ENCODE measurements around the gene ZCCHC4. TPM values are rescaled to one million over a fixed set of nuclear protein-coding genes. Genes with fewer than 3 reads are reported as not detected.

Gene ZCCHC4
- 1 to 10 TPM; 2.2 to 6.6 (median 3.3) TPM for total RNA-seq
- polyA plus RNA-seq, result 1 to 10 TPM; 3.2 to 4.3 TPM

GRCh38 chr4:25312496-25313200, at the start of gene ZCCHC4:
Gene ZCCHC4, plus strand, starts transcription at chr4:25312774. Its CDS starts 36 bp downstream, at chr4:25312810.
- H3K9me3 ChIP-seq, result no peaks in the 10 kb centered on the region
- peak; percentile 98 to 100 (median 100) for ATAC-seq
- peak; percentile 78 to 97 (median 93) for DNase-seq
- H3K27me3 ChIP-seq, result no peaks in the 10 kb centered on the region
- H3K4me1 ChIP-seq, result peaks cover 0 to 7% (median 4%) of the 10 kb centered on the region in 3 donors
- peak within 1 kb of the TSS; percentile 25 to 72 (median 48) for H3K27ac ChIP-seq
- intact Hi-C loops (cut with DNase I), result no loop called here
- peak; percentile 20 for FAIRE-seq
- H3K36me3 ChIP-seq, result no peaks in the 10 kb centered on the region
- peak within 1 kb of the TSS; percentile 38 to 69 (median 62) for H3K4me3 ChIP-seq
- peak; percentile 98 to 99 (median 99) for TF ChIP-seq CTCF (IDR thresholded peaks at IDR 0.05)
- 0 to 1% methylated on average over 40 of the region's 40 CpGs for WGBS, 2 donors

GRCh38 chr4:25271866-25272265, 40.7 kb upstream of the ZCCHC4 start:
- H3K36me3 ChIP-seq, result peaks cover 0 to 5% (median 0%) of the 10 kb centered on the region in 3 donors
- DNase-seq (no peak), ATAC-seq (no peak), FAIRE-seq (no peak)
- 98% methylated on average over 3 of the region's 3 CpGs for WGBS, 2 donors
- intact Hi-C loops (cut with DNase I), result no loop called here
- no peak overlapping the region for H3K4me3 ChIP-seq
- no peaks in the 10 kb centered on the region for H3K9me3 ChIP-seq
- H3K4me1 ChIP-seq, result no peaks in the 10 kb centered on the region
- H3K27me3 ChIP-seq, result no peaks in the 10 kb centered on the region
- TF ChIP-seq CTCF (IDR thresholded peaks at IDR 0.05), result no peak
- H3K27ac ChIP-seq, result no peak overlapping the region

- Histone ChIP-seq H3K4me1 (peaks cover 0 to 11% (median 0%) of the 10 kb centered on the region in 3 donors), H3K9me3 (no peaks in the 10 kb centered on the region), H3K27ac (no peak overlapping the region), H3K4me3 (no peak overlapping the region), H3K27me3 (no peaks in the 10 kb centered on the region), H3K36me3 (no peaks in the 10 kb centered on the region)
- intact Hi-C loops (cut with DNase I), result no loop called here
- no peak for DNase-seq
- FAIRE-seq, result no peak
- no peak for TF ChIP-seq CTCF (IDR thresholded peaks at IDR 0.05)
- ATAC-seq, result no peak
- 79 to 81% methylated on average over 4 of the region's 4 CpGs for WGBS, 2 donors
These were observed 32.4 kb upstream of the ZCCHC4 start for GRCh38 chr4:25280210-25280609.

GRCh38 chr4:25283948-25284347, 28.6 kb upstream of the ZCCHC4 start:
- peak in 2 of 4 donors; percentile 43 to 57 for ATAC-seq
- TF ChIP-seq CTCF (IDR thresholded peaks at IDR 0.05), result no peak

GRCh38 chr4:25284466-25284865, 28.1 kb upstream of the ZCCHC4 start:
- 52 to 69% methylated on average over 3 of the region's 3 CpGs for WGBS, 2 donors
- no peak for ATAC-seq
- FAIRE-seq, result no peak

More at GRCh38 chr4:25283948-25284347, 28.6 kb upstream of the ZCCHC4 start:
- Histone ChIP-seq H3K4me1 (peaks cover 0 to 11% (median 0%) of the 10 kb centered on the region in 3 donors), H3K4me3 (no peak overlapping the region), H3K27me3 (no peaks in the 10 kb centered on the region), H3K9me3 (no peaks in the 10 kb centered on the region), H3K27ac (no peak overlapping the region), H3K36me3 (no peaks in the 10 kb centered on the region)
- no peak for DNase-seq
- intact Hi-C loops (cut with DNase I), result no loop called here
- FAIRE-seq, result no peak
- 25 to 27% methylated on average over 3 of the region's 3 CpGs for WGBS, 2 donors

More at GRCh38 chr4:25284466-25284865, 28.1 kb upstream of the ZCCHC4 start:
- H3K36me3 ChIP-seq, result no peaks in the 10 kb centered on the region
- TF ChIP-seq CTCF (IDR thresholded peaks at IDR 0.05), result no peak
- H3K27me3 ChIP-seq, result no peaks in the 10 kb centered on the region
- H3K27ac ChIP-seq, result no peak overlapping the region
- intact Hi-C loops (cut with DNase I), result no loop called here
- DNase-seq, result no peak
- H3K4me1 ChIP-seq, result peaks cover 0 to 11% (median 0%) of the 10 kb centered on the region in 3 donors
- no peak overlapping the region for H3K4me3 ChIP-seq
- no peaks in the 10 kb centered on the region for H3K9me3 ChIP-seq

All from pancreas (tissue), 10 donors.